HK-2 (cell line): ENCODE results near the gene NCAPH2.
"Not testable (repeated sequence)": the region's sequence is repeated elsewhere in the genome, so short reads cannot be mapped to it uniquely, and the experiment has no call there.

Experiments used
- DNase-seq: peaks from one replicate; pipeline ENCODE4 v3.0.0-alpha.2; 2018; ENCODE audit not compliant: unreplicated experiment

NCAPH2 gene

GRCh38 chr22:50519151-50519550, 11.1 kb downstream of the NCAPH2 start:
- no peak for DNase-seq

DNA sequence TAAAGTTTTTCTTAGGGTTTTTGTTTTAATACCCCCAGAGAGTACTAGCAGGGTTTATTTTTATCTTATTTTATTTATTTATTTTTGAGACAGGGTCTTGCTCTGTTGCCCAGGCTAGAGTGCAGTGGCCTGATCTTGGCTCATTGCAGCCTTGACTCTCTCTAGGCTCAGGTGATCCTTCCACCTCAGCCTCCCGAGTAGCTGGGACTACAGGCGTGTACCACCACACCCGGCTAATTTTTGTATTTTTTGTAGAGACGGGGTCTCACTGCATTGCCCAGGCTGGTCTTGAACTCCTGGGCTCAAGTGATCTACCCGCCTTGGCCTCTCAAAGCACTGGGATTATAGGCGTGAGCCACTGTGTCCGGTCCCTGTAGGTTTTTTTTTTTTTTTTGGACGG, 12.2 kb downstream of the NCAPH2 start:
- DNase-seq = not testable (repeated sequence)

DNA sequence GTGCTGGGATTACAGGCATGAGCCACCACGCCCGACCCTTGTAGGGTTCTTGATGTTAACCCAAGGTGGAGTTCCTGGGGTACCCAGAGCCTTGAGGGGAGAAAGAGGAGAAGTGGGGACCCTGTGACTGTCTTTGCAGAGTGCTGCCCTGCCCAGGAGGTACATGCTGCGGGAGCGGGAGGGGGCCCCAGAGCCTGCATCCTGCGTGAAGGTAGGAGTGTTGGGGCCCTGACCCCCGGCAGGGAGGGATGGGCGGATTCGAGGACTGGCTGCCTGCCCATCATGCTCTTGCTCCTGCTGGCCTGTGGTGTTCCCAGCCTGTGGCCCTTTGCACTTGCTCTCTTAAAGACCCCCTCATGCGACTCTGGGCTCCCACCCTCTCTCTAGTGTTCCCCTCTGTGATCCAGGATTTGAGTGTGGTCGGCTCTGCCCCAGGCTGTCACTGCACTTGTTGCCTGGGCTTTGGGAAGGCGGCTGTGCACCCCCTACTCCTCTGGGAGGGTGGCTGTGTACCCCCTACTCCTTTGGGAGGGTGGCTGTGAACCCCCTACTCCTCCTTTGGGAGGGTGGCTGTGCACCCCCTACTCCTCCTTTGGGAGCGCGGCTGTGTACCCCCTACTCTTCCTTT, 12.9 kb downstream of the NCAPH2 start:
- DNase-seq = no peak

DNA sequence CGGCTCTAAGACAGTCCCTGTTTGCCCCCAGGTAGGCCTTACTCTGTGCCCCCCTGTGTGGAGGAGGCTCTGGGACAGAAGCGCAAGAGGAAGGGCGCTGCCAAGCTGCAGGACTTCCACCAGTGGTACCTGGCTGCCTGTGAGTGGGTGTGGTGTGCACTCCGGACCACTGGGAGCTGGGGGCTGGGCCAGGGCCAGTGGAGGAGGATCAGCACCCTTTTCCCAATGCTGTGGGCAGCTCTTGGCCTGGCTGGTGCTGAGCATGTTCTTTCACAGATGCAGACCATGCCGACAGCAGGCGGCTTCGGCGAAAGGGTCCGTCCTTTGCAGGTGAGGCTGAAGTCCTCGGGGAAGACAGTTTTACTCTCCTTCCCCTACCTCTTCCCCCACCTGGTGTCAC, 13.7 kb downstream of the NCAPH2 start:
- DNase-seq = no peak

DNA sequence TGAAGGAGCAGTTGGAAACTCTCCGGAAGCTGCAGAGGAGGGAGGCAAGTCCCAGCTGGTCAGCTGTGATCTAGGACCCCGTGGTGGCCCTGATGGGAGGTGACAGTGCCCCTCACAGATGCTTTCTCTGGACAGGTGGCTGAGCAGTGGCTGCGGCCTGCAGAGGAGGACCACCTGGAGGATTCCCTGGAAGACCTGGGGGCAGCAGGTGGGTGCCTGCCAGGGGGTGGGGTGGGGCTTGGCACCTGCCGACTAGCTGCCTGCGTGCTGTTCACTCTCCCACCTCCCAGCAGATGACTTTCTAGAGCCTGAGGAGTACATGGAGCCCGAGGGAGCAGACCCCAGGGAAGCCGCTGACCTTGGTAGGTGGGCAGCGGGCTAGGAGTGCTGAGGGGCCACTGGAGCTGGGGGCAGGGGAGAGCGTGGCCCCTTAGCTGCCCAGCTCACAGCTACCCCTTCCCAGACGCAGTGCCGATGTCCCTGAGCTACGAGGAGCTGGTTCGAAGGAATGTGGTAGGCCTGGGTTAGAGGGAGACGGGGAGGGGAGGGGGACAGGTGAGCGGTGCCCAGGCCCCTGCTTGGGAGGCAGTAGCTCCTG, 14.3 kb downstream of the NCAPH2 start:
- no peak for DNase-seq

GRCh38 chr22:50522806-50523438, 14.9 kb downstream of the NCAPH2 start:
- no peak for DNase-seq

DNA sequence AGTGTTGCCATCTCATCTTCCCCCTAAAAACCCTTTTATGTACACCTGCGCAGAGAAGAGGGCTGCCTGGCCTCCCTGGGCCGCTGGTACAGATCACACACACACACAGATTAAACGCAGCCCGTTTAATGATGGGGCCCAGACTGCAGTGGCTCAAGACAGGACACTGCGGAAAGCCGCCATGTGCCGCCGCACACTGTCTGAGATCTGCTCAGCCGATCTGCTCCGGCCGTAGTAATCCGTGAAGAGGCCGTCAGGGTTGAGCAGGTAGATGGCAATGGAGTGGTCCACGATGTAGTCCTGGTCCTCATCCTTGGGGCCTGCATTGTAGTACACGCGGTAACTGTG, 15.4 kb downstream of the NCAPH2 start:
- no peak for DNase-seq

- no peak for DNase-seq
Observed at GRCh38 chr22:50523806-50524675, 16.0 kb downstream of the NCAPH2 start.

DNA sequence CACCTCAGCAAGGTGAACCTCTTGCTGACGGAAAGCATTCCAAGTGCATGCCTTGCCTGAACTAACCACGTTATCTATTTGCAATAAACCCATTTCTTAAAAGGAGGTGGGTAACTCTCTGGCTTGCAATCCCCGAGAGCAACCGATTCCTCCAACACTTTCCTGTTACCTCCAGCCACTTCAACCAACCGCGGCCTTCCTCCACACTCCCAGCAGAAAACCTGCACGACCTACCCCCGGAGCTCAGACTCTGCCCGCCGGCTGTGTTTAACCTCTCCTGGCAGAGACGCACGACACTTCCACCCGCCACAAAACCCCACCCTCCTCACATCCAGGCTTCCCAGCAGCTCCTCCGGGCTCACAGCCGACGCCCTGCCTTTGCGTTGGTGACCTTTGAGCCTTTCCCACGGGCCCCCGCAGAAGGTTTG, 16.7 kb downstream of the NCAPH2 start:
- DNase-seq = no peak

- peak; percentile 97 for DNase-seq
Observed at GRCh38 chr22:50525104-50525857, 17.3 kb downstream of the NCAPH2 start, which contains the start of gene SCO2. Gene SCO2, minus strand, starts transcription at chr22:50525598. Its CDS starts 1,187 bp downstream, at chr22:50524411.

DNA sequence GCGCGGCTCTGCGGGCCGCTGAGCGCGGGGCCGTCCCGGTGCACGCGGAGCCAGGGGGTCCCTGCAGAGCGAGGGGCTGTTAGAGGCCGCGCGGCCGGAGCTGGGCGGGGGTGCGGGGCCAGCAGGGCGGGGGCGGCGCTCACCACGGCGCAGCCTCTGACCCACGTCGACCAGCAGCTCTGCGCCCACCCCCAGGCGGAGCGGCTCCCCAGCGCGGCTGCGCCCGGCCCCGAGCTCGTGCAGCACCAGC, 17.8 kb downstream of the NCAPH2 start:
- no peak for DNase-seq

- DNase-seq = peak; percentile 77
Observed at GRCh38 chr22:50526108-50526833, 18.2 kb downstream of the NCAPH2 start.

DNA sequence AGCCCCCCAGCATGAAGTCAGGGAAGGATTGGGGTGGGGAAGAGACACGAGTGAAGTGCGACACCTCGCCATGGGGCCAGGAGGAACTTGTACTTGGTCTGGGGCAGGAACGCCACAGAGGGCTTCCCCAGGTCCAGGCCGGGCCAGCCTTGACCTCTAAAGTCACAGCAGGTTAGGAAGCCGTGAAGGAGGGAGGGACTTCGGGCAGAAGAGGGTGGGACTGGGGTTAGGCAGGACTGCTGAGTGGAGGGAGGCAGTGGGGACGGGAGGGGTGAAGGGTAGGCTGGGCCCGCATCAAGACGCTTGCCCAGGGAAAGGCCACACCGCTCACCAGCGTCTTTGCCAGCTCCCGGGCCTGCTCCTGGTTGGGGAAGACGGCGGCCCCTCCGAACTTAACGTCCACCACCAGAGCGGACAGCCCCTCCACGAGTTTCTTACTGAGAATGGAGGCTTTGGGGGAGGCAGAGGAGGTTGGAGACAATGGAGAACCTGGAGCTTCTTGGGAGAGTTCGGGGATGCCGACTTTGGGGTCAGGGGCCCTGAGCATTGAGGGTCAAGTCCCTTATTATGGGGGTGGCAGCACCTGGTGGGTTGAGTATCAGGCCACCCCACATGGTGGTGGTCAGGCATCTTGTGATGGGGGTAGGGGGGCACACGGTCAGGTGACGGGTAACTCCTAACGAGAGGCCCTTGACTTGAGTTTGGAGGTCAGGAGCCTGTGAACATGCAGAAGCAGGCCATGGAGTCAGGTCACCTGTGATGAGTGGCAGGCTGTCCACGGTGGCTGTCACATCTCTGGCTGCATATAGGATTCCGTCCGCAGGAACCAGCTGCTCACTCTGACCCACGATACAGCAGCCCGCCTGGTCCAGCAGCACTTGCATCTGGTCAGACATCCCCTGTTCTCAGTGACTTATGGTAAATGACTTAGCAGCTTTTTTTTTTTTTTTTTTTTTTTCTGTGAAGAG, 19.1 kb downstream of the NCAPH2 start:
- DNase-seq = peak; percentile 55

GRCh38 chr22:50527921-50528681, 20.1 kb downstream of the NCAPH2 start:
- DNase-seq = no peak

DNA sequence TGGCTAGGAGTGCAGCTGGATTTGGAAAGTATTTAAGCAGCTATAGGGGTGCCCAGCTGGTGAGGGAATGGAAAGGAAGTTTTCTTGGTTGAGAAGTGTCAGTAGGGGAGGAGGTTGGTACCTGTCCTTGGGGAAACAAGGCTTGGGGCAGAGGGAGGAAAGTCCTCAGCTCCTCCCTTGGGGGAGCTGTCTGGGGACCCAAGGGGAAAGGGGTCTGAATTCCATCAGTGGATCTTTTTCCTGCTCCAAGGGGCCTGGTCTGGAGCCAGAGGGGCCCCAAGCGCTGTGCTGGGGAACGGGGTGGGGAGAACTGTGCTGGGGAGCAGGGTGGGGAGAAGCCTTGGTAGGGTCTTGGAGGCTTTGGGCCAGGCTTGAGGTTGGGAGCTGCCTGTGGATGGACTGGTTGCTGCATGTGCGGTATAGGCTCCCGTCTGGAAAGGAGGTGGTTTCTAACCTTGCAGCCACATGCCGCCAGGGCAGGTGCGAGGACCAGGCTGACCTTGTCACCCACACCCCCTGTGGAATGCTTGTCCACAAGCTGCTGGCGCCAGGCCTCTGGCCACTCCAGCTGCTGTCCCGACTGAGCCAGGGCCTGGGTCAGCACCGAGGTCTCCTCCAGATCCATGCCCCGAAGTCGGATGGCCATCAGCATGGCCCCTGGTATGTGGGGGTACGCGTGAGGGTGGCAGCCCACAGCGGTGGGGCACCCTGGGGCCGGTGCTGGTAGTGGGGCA, 20.8 kb downstream of the NCAPH2 start:
- no peak for DNase-seq

DNA sequence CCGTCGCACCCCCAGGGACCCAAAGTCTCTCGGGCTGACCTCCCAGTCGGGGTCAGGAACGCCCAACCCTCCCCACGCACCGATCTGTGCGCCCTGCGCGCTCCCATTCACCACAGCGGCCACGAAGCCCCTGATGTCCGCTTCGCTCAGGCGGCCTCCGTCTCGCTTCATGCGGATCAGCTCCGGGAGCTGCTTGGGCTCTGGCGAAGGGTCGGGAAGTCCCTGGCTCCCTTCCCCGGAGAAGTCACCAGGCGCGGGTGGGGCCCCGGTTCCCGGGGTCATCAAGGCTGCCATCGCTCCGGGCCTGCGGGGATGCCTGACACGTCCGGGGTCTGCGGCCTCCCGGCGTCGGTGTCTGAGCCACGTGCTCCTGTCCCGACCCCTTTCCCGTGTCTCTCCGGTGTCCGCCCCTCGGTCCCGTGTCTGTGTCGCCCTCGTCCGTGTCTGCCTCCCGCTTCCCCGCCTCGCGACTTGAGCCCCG, 21.4 kb downstream of the NCAPH2 start:
- DNase-seq = no peak

DNA sequence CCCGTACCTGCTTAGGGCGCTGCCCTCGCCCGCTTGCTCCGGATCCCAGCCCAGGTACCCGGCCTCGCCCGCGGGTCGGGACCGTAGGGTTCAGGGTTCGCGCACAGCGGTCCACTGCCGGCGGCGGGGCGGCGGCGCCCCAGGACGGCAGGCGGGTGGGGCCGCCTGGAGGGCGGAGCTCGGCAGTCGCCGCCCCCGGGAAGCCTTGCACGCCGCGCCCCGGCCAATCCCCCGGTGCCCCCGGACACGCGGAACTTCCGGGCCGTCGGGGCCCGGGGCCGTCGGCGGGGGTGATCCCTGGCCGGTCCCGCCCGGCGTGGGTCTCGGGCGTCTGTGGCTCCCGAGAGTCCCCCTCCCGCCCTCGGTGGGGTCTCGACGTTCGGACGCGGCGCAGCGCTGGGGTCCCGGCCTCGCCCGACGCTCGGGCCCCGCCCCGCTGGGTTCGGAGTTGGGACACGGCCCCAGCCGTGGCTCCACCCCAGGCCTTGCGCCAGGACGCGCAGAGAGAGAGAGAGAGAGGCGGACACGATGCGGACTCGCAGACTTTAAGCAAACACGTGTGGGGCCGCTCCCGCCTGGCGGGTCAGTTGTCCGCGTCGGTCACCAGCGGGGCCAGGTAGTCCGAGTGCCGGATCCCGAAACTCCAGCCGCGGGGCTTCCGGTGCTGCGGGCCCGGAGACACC, 22.0 kb downstream of the NCAPH2 start, which contains the start of gene TYMP:
Gene TYMP, minus strand, starts transcription at position 116 of the 683 bp plus-strand sequence. CDS start 303 bp downstream, outside the sequence.
- peak; percentile 73 for DNase-seq

GRCh38 chr22:50530580-50530876, 22.5 kb downstream of the NCAPH2 start:
- no peak for DNase-seq
